ENCODE results near the gene THBS2. TPM values are rescaled to one million over a fixed set of nuclear protein-coding genes. Genes with fewer than 3 reads are reported as not detected.

The THBS2 gene
- total RNA-seq, 1 donor from 2014 or later = 4.2 TPM

- no peak for TF ChIP-seq CTCF (conservative IDR thresholded peaks at IDR 0.05)
- no peaks in the 10 kb centered on the region for H3K27me3 Mint-ChIP-seq
- H3K36me3 Mint-ChIP-seq = peaks cover 4% of the 10 kb centered on the region
- no peak for DNase-seq (ENCODE audit: extremely low spot score, unreplicated experiment)
- peaks cover 5% of the 10 kb centered on the region for H3K9me3 Mint-ChIP-seq
- no peak overlapping the region for H3K27ac Mint-ChIP-seq
- peaks cover 9% of the 10 kb centered on the region for H3K4me1 Mint-ChIP-seq (ENCODE audit: unreplicated experiment)
- H3K4me3 Mint-ChIP-seq = no peak overlapping the region
Measured at GRCh38 chr6:169225131-169225576, 28.5 kb downstream of the THBS2 start.

GRCh38 chr6:169224716-169225115, 28.9 kb downstream of the THBS2 start:
- DNase-seq (ENCODE audit: extremely low spot score, unreplicated experiment) = no peak
- no peak for TF ChIP-seq CTCF (conservative IDR thresholded peaks at IDR 0.05)
- H3K36me3 Mint-ChIP-seq = peaks cover 4% of the 10 kb centered on the region

GRCh38 chr6:169224185-169224695, 29.4 kb downstream of the THBS2 start:
- Mint-ChIP-seq H3K27ac (no peak overlapping the region), H3K27me3 (no peaks in the 10 kb centered on the region), H3K36me3 (peaks cover 4% of the 10 kb centered on the region), H3K4me3 (no peak overlapping the region), H3K9me3 (peaks cover 5% of the 10 kb centered on the region), H3K4me1 (ENCODE audit: unreplicated experiment) (peaks cover under 1% of the 10 kb centered on the region)
- DNase-seq (ENCODE audit: extremely low spot score, unreplicated experiment) = no peak
- no peak for TF ChIP-seq CTCF (conservative IDR thresholded peaks at IDR 0.05)

More at GRCh38 chr6:169224716-169225115, 28.9 kb downstream of the THBS2 start:
- no peak overlapping the region for H3K4me3 Mint-ChIP-seq
- H3K4me1 Mint-ChIP-seq (ENCODE audit: unreplicated experiment) = peaks cover 5% of the 10 kb centered on the region
- no peak overlapping the region for H3K27ac Mint-ChIP-seq
- peaks cover 5% of the 10 kb centered on the region for H3K9me3 Mint-ChIP-seq
- H3K27me3 Mint-ChIP-seq = no peaks in the 10 kb centered on the region

GRCh38 chr6:169223006-169223405, 30.6 kb downstream of the THBS2 start:
- no peaks in the 10 kb centered on the region for H3K27me3 Mint-ChIP-seq
- H3K9me3 Mint-ChIP-seq = peaks cover 5% of the 10 kb centered on the region
- no peaks in the 10 kb centered on the region for H3K4me1 Mint-ChIP-seq (ENCODE audit: unreplicated experiment)
- TF ChIP-seq CTCF (conservative IDR thresholded peaks at IDR 0.05) = no peak
- DNase-seq (ENCODE audit: extremely low spot score, unreplicated experiment) = no peak
- peaks cover 4% of the 10 kb centered on the region for H3K36me3 Mint-ChIP-seq
- H3K4me3 Mint-ChIP-seq = no peak overlapping the region
- no peak overlapping the region for H3K27ac Mint-ChIP-seq

GRCh38 chr6:169222126-169222525, 31.5 kb downstream of the THBS2 start:
- Mint-ChIP-seq H3K27ac (no peak overlapping the region), H3K36me3 (peaks cover 4% of the 10 kb centered on the region), H3K27me3 (no peaks in the 10 kb centered on the region), H3K9me3 (peaks cover 5% of the 10 kb centered on the region), H3K4me3 (no peak overlapping the region), H3K4me1 (ENCODE audit: unreplicated experiment) (no peaks in the 10 kb centered on the region)
- TF ChIP-seq CTCF (conservative IDR thresholded peaks at IDR 0.05) = no peak
- DNase-seq (ENCODE audit: extremely low spot score, unreplicated experiment) = no peak

GRCh38 chr6:169221264-169221663, 32.4 kb downstream of the THBS2 start:
- no peak overlapping the region for H3K4me3 Mint-ChIP-seq
- H3K36me3 Mint-ChIP-seq = peaks cover 4% of the 10 kb centered on the region
- peaks cover 5% of the 10 kb centered on the region for H3K9me3 Mint-ChIP-seq
- no peaks in the 10 kb centered on the region for H3K4me1 Mint-ChIP-seq (ENCODE audit: unreplicated experiment)
- no peak for DNase-seq (ENCODE audit: extremely low spot score, unreplicated experiment)
- no peaks in the 10 kb centered on the region for H3K27me3 Mint-ChIP-seq
- no peak overlapping the region for H3K27ac Mint-ChIP-seq
- TF ChIP-seq CTCF (conservative IDR thresholded peaks at IDR 0.05) = no peak

Measured in type B pancreatic cell (in vitro differentiated cells).